ENCODE data around the gene CAPN15.

- no peak for TF ChIP-seq CTCF (IDR thresholded peaks at IDR 0.05)
- no peak for TF ChIP-seq POLR2A (IDR thresholded peaks at IDR 0.05)
Measured at GRCh38 chr16:586047-586644, 58.6 kb downstream of the CAPN15 start.

Data from testis (tissue), 2 donors.